OCI-LY3 (cell line): Measurements from ENCODE around the gene RBM46.

Experiments used
- H2AFZ ChIP-seq: fragments of 200-600, 300-600 bp; shearing (Covaris generic); 2 replicates; pipeline ENCODE4 v1.6.0; 2014; ENCODE audit warnings: antibody characterized with exemption, low read depth, low read length
- H3K27ac ChIP-seq: fragments of 200-600, 300-600 bp; sonication (generic); 2 replicates; pipeline ENCODE4 v1.5.1; 2014; ENCODE audit warnings: mild to moderate bottlenecking, low read length, moderate library complexity, mixed read lengths
- H3K27me3 ChIP-seq: fragments of 200-600, 300-600 bp; sonication (generic); 2 replicates; pipeline ENCODE4 v1.6.1; 2014; ENCODE audit warnings: low read depth, low read length, mixed read lengths
- H3K36me3 ChIP-seq: fragments of 200-600, 300-600 bp; sonication (generic); replicated peaks from 2 replicates; pipeline ENCODE3; 2014; ENCODE audit warnings: low read depth, low read length, mixed read lengths
- H3K4me1 ChIP-seq: fragments of 300-600, 200-600 bp; sonication (generic); 2 replicates; pipeline ENCODE4 v1.6.1; 2014; ENCODE audit warnings: low read length, mixed read lengths
- H3K4me2 ChIP-seq: fragments of 200-600, 300-600 bp; sonication (generic); 2 replicates; pipeline ENCODE4 v1.6.1; 2014; ENCODE audit warnings: low read length, mixed read lengths
- H3K4me3 ChIP-seq: fragments of 300-600, 200-600 bp; sonication (generic); 2 replicates; pipeline ENCODE4 v1.5.1; 2014; ENCODE audit warnings: antibody characterized with exemption, mild to moderate bottlenecking, low read length, moderate library complexity
- H3K79me2 ChIP-seq: fragments of 300-600, 200-600 bp; shearing (Covaris generic); 2 replicates; pipeline ENCODE4 v1.6.1; 2014; ENCODE audit warnings: mild to moderate bottlenecking, low read length, mixed read lengths
- H3K9ac ChIP-seq: fragments of 300-600, 200-600 bp; shearing (Covaris generic); 2 replicates; pipeline ENCODE4 v1.6.0; 2014; ENCODE audit warnings: mild to moderate bottlenecking, low read length, moderate library complexity
- H3K9me3 ChIP-seq: fragments of 200-600, 300-600 bp; shearing (Covaris generic); 2 replicates; pipeline ENCODE4 v1.6.1; 2014; ENCODE audit warnings: low read length, mixed read lengths; ENCODE audit not compliant: insufficient read depth
- H4K20me1 ChIP-seq: fragments of 200-600, 300-600 bp; sonication (generic); 2 replicates; pipeline ENCODE4 v1.6.1; 2016; ENCODE audit warnings: low read length, mixed read lengths; ENCODE audit not compliant: insufficient read depth
- CTCF ChIP-seq: fragments of 200-600, 300-600 bp; sonication (generic); IDR thresholded peaks from 2 replicates; pipeline ENCODE4 v1.5.1; 2014; ENCODE audit warnings: antibody characterized with exemption, low read length, low read depth
- EZH2phosphoT487 ChIP-seq: fragments of 200-600 bp; shearing (Covaris generic); IDR thresholded peaks from 2 replicates; pipeline ENCODE4 v1.6.1; 2018; ENCODE audit warnings: antibody characterized with exemption, mixed run types, low read depth

Gene RBM46

GRCh38 chr4:154807042-154807630, 26.1 kb downstream of the RBM46 start:
- no peak overlapping the region for H3K27ac ChIP-seq
- peak overlapping the region; percentile 82 for H2AFZ ChIP-seq
- peak overlapping the region; percentile 28 for H3K9ac ChIP-seq
- TF ChIP-seq CTCF (peak; percentile 100), EZH2phosphoT487 (no peak)
- no peaks in the 10 kb centered on the region for H3K27me3 ChIP-seq
- no peaks in the 10 kb centered on the region for H3K9me3 ChIP-seq
- H3K79me2 ChIP-seq: no peaks in the 10 kb centered on the region
- H4K20me1 ChIP-seq: no peaks in the 10 kb centered on the region
- peak overlapping the region; percentile 82 for H3K4me2 ChIP-seq
- H3K36me3 ChIP-seq: no peaks in the 10 kb centered on the region
- peak overlapping the region; percentile 69 for H3K4me3 ChIP-seq
- peaks cover 4% of the 10 kb centered on the region; the same call in 1 of the 2 replicates for H3K4me1 ChIP-seq

DNA sequence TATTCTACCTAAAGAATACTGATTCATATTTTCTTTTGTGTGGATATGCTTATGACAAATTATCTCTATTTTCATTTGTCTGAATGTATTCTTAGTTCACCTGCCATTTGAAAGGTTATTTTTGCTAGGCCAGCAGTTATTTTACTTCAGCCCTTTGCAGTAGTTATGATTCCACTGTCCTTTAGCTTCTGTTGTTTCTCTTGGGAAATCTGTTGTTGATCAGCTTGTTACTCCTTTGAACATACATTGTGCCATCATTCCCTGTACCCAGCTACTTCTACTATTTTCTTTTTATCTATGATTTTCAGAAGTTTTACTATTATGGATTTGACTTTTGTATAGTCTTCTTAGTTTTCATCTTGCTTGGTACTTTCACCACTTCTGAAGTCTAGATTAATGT, 37.2 kb downstream of the RBM46 start:
- H3K27ac ChIP-seq: no peak overlapping the region
- no peak for TF ChIP-seq EZH2phosphoT487
- TF ChIP-seq CTCF: no peak
- H3K4me1 ChIP-seq: peaks cover 7% of the 10 kb centered on the region
- no peak overlapping the region for H3K4me2 ChIP-seq
- 0 out of 2 replicates have a peak, but pooled peaks cover 9% of the 10 kb centered on the region for H3K9me3 ChIP-seq
- H3K27me3 ChIP-seq: no peaks in the 10 kb centered on the region
- no peaks in the 10 kb centered on the region for H3K36me3 ChIP-seq
- H3K79me2 ChIP-seq: no peaks in the 10 kb centered on the region
- no peaks in the 10 kb centered on the region for H4K20me1 ChIP-seq
- no peak overlapping the region for H2AFZ ChIP-seq
- no peak overlapping the region for H3K9ac ChIP-seq
- no peak overlapping the region for H3K4me3 ChIP-seq

- Histone ChIP-seq H3K9ac (no peak overlapping the region), H3K27ac (no peak overlapping the region), H3K79me2 (no peaks in the 10 kb centered on the region), H2AFZ (no peak overlapping the region), H3K27me3 (no peaks in the 10 kb centered on the region), H4K20me1 (no peaks in the 10 kb centered on the region), H3K9me3 (0 out of 2 replicates have a peak, but pooled peaks cover 9% of the 10 kb centered on the region), H3K4me1 (peaks cover 7% of the 10 kb centered on the region), H3K4me2 (no peak overlapping the region), H3K36me3 (no peaks in the 10 kb centered on the region), H3K4me3 (no peak overlapping the region)
- TF ChIP-seq CTCF (no peak), EZH2phosphoT487 (no peak)
These were observed 41.7 kb downstream of the RBM46 start for GRCh38 chr4:154822775-154823174.

DNA sequence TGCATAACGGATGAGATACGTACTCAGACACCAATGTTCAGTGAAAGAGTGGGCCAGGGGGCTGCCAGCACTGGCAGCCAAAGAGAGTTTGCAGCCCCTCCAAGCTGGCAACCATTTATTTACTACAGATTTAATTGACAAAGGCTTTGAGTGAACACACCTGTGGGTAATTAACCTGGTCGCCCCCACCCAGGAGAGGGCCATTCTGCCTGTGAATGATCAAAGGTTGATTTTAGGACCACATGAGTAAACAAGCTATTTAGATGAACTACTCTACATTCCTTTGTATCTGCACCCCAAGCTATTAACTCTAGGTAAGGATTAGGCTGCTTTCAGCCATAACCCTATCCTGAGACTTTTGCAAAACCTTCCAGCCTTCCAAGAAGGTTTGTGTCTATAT, 55.0 kb downstream of the RBM46 start:
- Histone ChIP-seq H3K4me1 (no peaks in the 10 kb centered on the region), H3K4me2 (no peak overlapping the region), H3K9ac (no peak overlapping the region), H4K20me1 (no peaks in the 10 kb centered on the region), H3K27me3 (no peaks in the 10 kb centered on the region), H3K36me3 (no peaks in the 10 kb centered on the region), H3K9me3 (peaks cover 5% of the 10 kb centered on the region; the same call in 1 of the 2 replicates), H3K27ac (no peak overlapping the region), H2AFZ (no peak overlapping the region), H3K4me3 (no peak overlapping the region), H3K79me2 (no peaks in the 10 kb centered on the region)
- TF ChIP-seq CTCF: no peak
- no peak for TF ChIP-seq EZH2phosphoT487
